Panc1 (cell line): Measurements from ENCODE around the gene NXPE3. TPM values are rescaled to one million over a fixed set of nuclear protein-coding genes. Genes with fewer than 3 reads are reported as not detected.

Source experiments
- ATAC-seq: fragments of 200-7000 bp; cut with Tn5 transposase; 2 replicates; pipeline ENCODE4 v1.9.1; 2020; ENCODE audit warnings: mild to moderate bottlenecking, moderate library complexity
- BruUV-seq: library from RNA; stranded (reverse); fragments of 400-500 nt; replicated peaks from 2 replicates; lab custom pipeline; 2021; lab: Mats Ljungman, UMichigan
- CTCF ChIA-PET: fragments of 300-600 bp; sonication (Branson Sonifier 250); formaldehyde crosslinking; loops from one replicate; lab custom pipeline; 2022; ENCODE audit warnings: antibody characterized with exemption; lab: Charles Lee
- POLR2A ChIA-PET: fragments of 300-600 bp; sonication (Branson Sonifier 250); formaldehyde crosslinking; loops from one replicate; lab custom pipeline; 2022; ENCODE audit warnings: antibody characterized with exemption; lab: Charles Lee
- DNase-seq: peaks from one replicate; pipeline ENCODE4 v3.0.0-alpha.2; 2010; ENCODE audit warnings: low read depth, low spot score
- H3K27ac ChIP-seq: 2 replicates; pipeline ENCODE4 v1.5.1; 2011; ENCODE audit warnings: mild to moderate bottlenecking, low read length, inconsistent platforms
- H3K27me3 ChIP-seq: fragments of 200-500 bp; sonication (Bioruptor generic); 2 replicates; pipeline ENCODE4 v1.6.0; 2014; ENCODE audit warnings: low read length, inconsistent platforms; ENCODE audit not compliant: control insufficient read depth, insufficient read depth
- H3K36me3 ChIP-seq: fragments of 200-500 bp; sonication (Bioruptor generic); 2 replicates; pipeline ENCODE4 v1.5.1; 2014; ENCODE audit warnings: inconsistent platforms, mild to moderate bottlenecking, low read length, moderate library complexity; ENCODE audit not compliant: control insufficient read depth, insufficient read depth
- H3K4me1 ChIP-seq: 2 replicates; pipeline ENCODE4 v1.5.1; 2011; ENCODE audit warnings: inconsistent platforms, mild to moderate bottlenecking, low read length, moderate library complexity; ENCODE audit not compliant: control insufficient read depth, insufficient read depth
- H3K4me3 ChIP-seq, 2 experiments: 2 replicates each; pipeline ENCODE4 v1.5.1; 2011 to 2012; ENCODE audit warnings: low read depth in 2 of 2, low read length in 2 of 2, mild to moderate bottlenecking in 2 of 2, inconsistent platforms in 1 of 2, moderate library complexity in 1 of 2
- H3K9me3 ChIP-seq: fragments of 200-500 bp; sonication (Bioruptor generic); 2 replicates; pipeline ENCODE4 v1.5.1; 2014; ENCODE audit warnings: low read depth, mild to moderate bottlenecking, inconsistent platforms, low read length, moderate library complexity; ENCODE audit not compliant: control insufficient read depth, insufficient read depth
- POLR2AphosphoS5 ChIP-seq: IDR thresholded peaks from 2 replicates; pipeline ENCODE4 v1.6.1; 2012; ENCODE audit warnings: mild to moderate bottlenecking, low read depth, low read length, moderate library complexity
- SIN3A ChIP-seq: IDR thresholded peaks from 2 replicates; pipeline ENCODE4 v1.6.1; 2012; ENCODE audit warnings: low read depth, mild to moderate bottlenecking, low read length, moderate library complexity, borderline replicate concordance; ENCODE audit not compliant: insufficient read depth
- TCF7L2 ChIP-seq: IDR thresholded peaks from 2 replicates; pipeline ENCODE4 v1.6.1; 2011; ENCODE audit warnings: mild to moderate bottlenecking, low read depth, low read length, inconsistent platforms
- in situ Hi-C: cut with HindIII; loops from 2 replicates; pipeline ENCODE4 v1.10.0; 2016; ENCODE audit warnings: low sequenced_read_pairs, low pct_unique_long_range_greater_than_20kb
- intact Hi-C: fragments of 100-400 bp; cut with micrococcal nuclease; formaldehyde crosslinking; loops from one replicate; pipeline ENCODE4 v1.10.0; 2022; ENCODE audit not compliant: unreplicated experiment
- total RNA-seq: library from RNA; stranded (reverse); gene quantifications from one replicate; pipeline ENCODE4 v1.2.1, GENCODE V29; 2021; ENCODE audit not compliant: unreplicated experiment
- TF ChIP-seq, protein P1 (sequence below), 2 experiments: IDR thresholded peaks; 2 replicates each; pipeline ENCODE4 v1.6.1; 2011 to 2012; ENCODE audit warnings: low read depth in 2 of 2, control low read depth in 1 of 2, low read length in 1 of 2, mild to moderate bottlenecking in 1 of 2, moderate library complexity in 1 of 2; ENCODE audit not compliant: insufficient read depth in 1 of 2
- TF ChIP-seq, protein P2 (sequence below): fragments of 450-650 bp; IDR thresholded peaks from 2 replicates; pipeline ENCODE4 v1.5.1; 2017; ENCODE audit warnings: mild to moderate bottlenecking

Gene NXPE3
- total RNA-seq, 1 experiment from 2014 or later: 30.4 TPM

- Histone ChIP-seq H3K27ac (no peak overlapping the region), H3K36me3 (no peaks in the 10 kb centered on the region), H3K4me3 (no peak overlapping the region), H3K27me3 (no peaks in the 10 kb centered on the region), H3K4me1 (peaks cover 12% of the 10 kb centered on the region), H3K9me3 (no peaks in the 10 kb centered on the region)
- ATAC-seq (no peak), DNase-seq (no peak)
- ChIA-PET POLR2A (interaction anchor here (0.6 kb wide), 1 partner anchor 713 kb away, joined by 3 read pairs; no protein-coding TSS in a partner anchor), CTCF (interaction anchor here (0.9 kb wide), 1 partner anchor 21 kb away, joined by 3 read pairs; no protein-coding TSS in a partner anchor)
- TF ChIP-seq TCF7L2 (no peak), SIN3A (no peak), POLR2AphosphoS5 (no peak)
- TF ChIP-seq, protein P1, sequence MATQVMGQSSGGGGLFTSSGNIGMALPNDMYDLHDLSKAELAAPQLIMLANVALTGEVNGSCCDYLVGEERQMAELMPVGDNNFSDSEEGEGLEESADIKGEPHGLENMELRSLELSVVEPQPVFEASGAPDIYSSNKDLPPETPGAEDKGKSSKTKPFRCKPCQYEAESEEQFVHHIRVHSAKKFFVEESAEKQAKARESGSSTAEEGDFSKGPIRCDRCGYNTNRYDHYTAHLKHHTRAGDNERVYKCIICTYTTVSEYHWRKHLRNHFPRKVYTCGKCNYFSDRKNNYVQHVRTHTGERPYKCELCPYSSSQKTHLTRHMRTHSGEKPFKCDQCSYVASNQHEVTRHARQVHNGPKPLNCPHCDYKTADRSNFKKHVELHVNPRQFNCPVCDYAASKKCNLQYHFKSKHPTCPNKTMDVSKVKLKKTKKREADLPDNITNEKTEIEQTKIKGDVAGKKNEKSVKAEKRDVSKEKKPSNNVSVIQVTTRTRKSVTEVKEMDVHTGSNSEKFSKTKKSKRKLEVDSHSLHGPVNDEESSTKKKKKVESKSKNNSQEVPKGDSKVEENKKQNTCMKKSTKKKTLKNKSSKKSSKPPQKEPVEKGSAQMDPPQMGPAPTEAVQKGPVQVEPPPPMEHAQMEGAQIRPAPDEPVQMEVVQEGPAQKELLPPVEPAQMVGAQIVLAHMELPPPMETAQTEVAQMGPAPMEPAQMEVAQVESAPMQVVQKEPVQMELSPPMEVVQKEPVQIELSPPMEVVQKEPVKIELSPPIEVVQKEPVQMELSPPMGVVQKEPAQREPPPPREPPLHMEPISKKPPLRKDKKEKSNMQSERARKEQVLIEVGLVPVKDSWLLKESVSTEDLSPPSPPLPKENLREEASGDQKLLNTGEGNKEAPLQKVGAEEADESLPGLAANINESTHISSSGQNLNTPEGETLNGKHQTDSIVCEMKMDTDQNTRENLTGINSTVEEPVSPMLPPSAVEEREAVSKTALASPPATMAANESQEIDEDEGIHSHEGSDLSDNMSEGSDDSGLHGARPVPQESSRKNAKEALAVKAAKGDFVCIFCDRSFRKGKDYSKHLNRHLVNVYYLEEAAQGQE (IDR thresholded peaks at IDR 0.05; ENCODE audit: insufficient read depth in 1 of 2, low read depth in 2 of 2, low read length in 1 of 2): no peak
- TF ChIP-seq, protein P2, sequence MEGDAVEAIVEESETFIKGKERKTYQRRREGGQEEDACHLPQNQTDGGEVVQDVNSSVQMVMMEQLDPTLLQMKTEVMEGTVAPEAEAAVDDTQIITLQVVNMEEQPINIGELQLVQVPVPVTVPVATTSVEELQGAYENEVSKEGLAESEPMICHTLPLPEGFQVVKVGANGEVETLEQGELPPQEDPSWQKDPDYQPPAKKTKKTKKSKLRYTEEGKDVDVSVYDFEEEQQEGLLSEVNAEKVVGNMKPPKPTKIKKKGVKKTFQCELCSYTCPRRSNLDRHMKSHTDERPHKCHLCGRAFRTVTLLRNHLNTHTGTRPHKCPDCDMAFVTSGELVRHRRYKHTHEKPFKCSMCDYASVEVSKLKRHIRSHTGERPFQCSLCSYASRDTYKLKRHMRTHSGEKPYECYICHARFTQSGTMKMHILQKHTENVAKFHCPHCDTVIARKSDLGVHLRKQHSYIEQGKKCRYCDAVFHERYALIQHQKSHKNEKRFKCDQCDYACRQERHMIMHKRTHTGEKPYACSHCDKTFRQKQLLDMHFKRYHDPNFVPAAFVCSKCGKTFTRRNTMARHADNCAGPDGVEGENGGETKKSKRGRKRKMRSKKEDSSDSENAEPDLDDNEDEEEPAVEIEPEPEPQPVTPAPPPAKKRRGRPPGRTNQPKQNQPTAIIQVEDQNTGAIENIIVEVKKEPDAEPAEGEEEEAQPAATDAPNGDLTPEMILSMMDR: no peak
- BruUV-seq: no TSS peak
- in situ Hi-C loops (loop anchor here (25.0 kb wide), 1 partner anchor 714 kb away; no protein-coding TSS in a partner anchor), intact Hi-C loops (no loop called here)
Observed at GRCh38 chr3:101823525-101823924, 44.5 kb downstream of the NXPE3 start.

DNA sequence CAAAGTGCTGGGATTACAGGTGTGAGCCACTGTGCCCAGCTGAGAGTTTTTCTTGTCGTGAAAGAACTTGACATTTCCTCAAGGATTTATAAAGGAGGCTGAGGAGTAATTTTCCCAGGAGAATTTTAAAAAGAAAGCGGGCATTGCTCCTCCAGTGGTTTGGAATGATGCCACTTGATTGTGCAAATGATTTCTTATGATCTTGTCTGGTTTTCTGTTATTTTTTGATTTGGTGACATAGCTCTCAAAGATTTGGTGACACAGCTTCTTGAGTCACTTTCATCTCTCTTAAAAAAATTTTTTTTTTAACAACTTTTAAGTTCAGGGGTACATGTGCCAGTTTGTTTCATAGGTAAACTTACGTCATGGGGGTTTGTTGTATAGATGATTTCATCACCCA is 45.7 kb downstream of the NXPE3 start:
- in situ Hi-C loops: loop anchor here (25.0 kb wide), 1 partner anchor 713 kb away; no protein-coding TSS in a partner anchor
- Histone ChIP-seq H3K27me3 (no peaks in the 10 kb centered on the region), H3K4me3 (no peak overlapping the region), H3K36me3 (no peaks in the 10 kb centered on the region), H3K4me1 (peaks cover 22% of the 10 kb centered on the region), H3K9me3 (no peaks in the 10 kb centered on the region), H3K27ac (no peak overlapping the region)
- DNase-seq (no peak), ATAC-seq (no peak)
- POLR2A ChIA-PET: no interaction called here
- no TSS peak for BruUV-seq
- CTCF ChIA-PET: interaction anchor here (0.6 to 0.9 kb wide), 2 partner anchors 18 to 22 kb away, joined by 3 to 5 read pairs; no protein-coding TSS in a partner anchor
- intact Hi-C loops: no loop called here
- TF ChIP-seq, protein P1 (IDR thresholded peaks at IDR 0.05; ENCODE audit: insufficient read depth in 1 of 2, low read depth in 2 of 2, low read length in 1 of 2): no peak
- no peak for TF ChIP-seq SIN3A
- TF ChIP-seq, protein P2: no peak
- no peak for TF ChIP-seq POLR2AphosphoS5
- TF ChIP-seq TCF7L2: no peak
